C1 segment of cervical spinal cord (tissue), 14 donors: ENCODE measurements around the gene NME7.
"Not testable (repeated sequence)": the region's sequence is repeated elsewhere in the genome, so short reads cannot be mapped to it uniquely, and the experiment has no call there.

ENCODE experiments used
- DNase-seq, 14 donors: peaks; one replicate each; lab custom pipeline; 2025; lab: John Stamatoyannopoulos, UW

NME7 gene

DNA sequence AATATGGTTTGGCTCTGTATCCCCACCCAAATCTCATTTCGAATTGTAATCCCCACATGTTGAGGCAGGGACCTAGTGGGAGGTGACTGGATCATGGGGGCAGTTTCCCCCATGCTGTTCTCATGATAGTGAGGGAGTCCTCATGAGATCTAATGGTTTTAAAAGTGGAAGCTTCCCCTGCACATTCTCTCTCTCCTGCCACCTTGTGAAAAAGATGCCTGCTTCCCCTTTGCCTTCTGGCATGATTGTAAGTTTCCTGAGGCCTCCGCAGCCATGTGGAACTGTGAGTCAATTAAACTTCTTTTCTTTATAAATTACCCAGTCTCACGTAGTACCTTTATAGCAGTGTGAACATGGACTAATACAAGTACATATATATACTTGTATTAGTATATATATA, 25.5 kb downstream of the NME7 start:
- DNase-seq = not testable (repeated sequence)

DNA sequence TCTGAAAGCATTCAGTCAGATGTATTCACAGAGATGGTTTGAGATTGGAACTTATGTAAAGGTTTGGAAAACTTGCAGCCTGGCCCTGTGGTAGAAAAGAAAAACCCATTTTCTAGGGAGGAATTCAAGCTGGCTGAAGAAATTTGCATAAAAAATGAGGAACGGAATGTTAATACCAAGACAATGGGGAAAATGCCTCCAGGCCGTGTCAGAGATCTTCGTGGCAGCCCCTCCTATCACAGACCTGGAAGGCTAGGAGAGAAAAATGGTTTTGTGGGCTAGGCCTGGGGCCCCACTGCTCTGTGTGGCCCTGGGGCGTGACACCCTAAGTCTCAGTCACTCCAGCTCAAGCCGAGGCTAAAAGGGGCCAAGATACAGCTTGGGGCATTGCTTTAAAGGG, 26.7 kb downstream of the NME7 start:
- DNase-seq = no peak

DNA sequence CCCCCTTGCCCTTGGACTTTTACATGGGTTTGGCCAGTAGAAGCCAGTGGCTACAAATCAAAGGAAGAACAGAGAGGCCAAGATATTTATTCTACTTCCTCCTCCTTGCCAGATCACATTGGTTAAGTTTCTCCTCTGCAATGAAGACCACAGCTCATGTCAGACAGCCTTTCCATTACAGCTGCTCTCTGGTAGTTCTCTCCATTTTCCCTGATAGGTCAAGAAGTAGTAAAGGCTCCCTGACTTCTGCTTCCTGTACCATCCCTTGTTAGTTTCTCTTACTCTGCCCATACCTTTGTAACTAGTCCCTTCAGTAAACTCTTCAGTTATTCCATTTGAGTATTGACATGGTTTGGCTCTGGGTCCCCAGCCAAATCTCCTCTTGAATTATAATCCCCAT, 27.8 kb downstream of the NME7 start:
- no peak for DNase-seq

DNA sequence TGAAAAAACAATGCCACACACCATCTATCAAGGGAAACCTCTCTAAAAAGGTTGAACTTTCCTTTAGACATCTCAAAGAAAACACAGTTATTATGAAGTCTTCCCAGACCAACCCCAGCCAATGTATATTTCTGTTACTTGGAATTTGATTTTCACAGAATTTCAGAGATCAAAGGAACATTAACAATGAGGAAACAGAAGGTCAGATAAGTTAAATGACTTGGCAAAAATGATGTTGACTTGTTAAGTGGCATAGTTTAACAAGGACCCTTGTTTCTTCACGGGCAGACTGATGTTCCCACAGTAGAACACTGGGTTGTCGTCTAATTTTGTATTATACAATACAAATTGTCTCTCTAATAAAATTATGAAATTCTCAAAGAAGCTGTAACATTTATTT, 29.0 kb downstream of the NME7 start:
- no peak for DNase-seq

DNA sequence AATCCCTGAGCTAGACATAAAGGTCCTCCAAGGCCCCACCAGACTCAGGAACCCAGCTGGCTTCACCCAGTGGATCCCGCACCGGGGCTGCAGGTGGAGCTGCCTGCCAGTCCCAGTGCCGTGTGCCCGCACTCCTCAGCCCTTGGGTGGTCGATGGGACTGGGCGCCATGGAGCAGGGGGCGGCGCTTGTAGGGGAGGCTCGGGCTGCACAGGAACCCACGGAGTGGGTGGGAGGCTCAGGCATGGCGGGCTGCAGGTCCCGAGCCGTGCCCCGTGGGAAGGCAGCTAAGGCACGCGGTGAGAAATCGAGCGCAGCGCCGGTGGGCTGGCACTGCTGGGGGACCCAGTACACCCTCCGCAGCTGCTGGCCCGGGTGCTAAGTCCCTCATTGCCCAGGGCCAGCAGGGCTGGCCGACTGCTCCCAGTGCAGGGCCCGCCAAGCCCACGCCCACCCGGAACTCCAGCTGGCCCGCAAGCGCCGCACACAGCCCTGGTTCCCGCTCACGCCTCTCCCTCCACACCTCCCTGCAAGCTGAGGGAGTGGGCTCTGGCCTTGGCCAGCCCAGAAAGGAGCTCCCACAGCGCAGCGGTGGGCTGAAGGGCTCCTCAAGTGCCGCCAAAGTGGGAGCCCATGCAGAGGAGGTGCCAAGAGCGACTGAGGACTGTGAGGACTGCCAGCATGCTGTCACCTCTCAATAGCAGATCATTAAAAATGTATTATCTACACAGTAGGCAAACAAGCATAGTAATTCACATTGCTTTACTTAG, 30.5 kb downstream of the NME7 start:
- not testable (repeated sequence) for DNase-seq

DNA sequence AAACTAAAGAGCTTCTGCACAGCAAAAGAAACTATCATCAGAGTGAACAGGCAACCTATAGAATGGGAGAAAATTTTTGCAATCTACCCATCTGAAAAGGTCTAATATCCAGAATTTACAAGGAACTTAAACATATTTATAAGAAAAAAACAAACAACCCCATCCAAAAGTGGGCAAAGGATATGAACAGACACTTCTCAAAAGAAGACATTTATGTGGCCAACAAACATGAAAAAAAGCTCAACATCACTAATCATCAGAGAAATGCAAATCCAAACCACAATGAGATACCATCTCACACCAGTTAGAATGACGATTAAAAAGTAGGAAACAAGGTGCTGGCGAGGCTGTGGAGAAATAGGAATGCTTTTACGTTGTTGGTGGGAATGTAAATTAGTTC, 32.9 kb downstream of the NME7 start:
- DNase-seq = not testable (repeated sequence)

DNA sequence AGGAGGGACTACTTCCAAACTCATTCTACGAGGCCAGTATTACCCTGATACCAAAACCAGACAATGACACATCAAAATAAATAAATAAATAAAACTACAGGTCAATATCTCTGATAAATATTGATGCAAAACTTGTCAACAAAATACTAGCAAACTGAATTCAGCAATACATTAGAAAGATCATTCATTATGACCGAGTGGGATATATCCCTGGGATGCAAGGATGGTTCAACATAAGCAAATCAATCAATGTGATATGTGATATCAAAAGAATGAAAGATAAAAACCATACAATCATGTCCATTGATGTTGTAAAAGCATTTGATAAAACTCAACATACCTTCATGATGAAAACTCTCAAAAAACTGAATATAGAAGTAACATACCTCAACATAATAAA, 36.7 kb downstream of the NME7 start:
- no peak for DNase-seq

DNA sequence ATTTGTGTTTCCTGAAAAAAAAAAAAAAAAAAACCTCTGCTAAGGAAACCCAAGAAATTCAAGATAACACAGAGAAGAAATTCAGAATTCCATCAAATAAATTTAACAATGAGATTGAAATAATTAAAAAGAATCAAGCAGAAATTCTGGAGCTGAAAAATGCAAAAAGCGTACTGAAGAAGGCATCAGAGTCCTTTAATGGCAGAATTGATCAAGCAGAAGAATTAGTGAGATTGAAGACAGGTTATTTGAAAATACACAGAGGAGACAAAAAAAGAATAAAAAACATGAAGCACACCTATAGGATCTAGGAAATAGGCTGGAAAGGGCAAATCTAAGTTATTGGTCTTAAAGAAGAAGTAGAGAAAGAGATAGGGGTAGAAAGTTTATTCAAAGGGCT, 38.2 kb downstream of the NME7 start:
- no peak for DNase-seq

DNA sequence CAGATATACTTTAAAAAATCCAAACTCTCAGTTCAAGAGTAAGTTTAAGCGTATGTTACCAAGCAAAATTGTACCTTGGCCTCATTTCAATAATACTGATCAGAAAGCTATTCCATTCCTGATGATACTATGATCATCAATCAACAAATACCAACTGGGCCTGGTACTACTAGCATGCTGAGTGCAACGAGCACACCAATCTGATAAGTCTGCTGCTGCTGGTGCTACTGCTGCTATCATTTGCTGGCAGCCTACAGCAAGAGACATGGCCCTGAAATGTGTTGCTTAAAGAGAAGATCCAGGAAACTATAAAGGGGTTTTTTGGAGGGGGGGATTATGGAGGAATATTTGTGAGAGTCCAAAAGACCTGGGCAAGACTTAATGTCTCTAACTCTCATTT, 39.7 kb downstream of the NME7 start:
- DNase-seq = no peak

DNA sequence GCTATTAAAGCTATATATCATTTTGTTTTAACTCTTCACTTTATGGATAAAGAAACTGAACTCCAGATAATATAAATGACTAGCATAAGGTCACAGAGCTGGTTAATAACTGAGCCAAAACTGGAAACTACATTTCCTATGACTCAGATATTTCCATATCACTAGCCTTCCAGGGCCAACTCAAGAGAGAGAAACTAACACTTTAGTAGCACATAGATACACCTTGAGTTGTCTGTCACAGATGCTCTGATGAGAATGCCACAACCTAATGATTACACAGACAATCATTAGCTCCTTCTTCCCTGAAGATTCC, 40.7 kb downstream of the NME7 start:
- DNase-seq = no peak

DNA sequence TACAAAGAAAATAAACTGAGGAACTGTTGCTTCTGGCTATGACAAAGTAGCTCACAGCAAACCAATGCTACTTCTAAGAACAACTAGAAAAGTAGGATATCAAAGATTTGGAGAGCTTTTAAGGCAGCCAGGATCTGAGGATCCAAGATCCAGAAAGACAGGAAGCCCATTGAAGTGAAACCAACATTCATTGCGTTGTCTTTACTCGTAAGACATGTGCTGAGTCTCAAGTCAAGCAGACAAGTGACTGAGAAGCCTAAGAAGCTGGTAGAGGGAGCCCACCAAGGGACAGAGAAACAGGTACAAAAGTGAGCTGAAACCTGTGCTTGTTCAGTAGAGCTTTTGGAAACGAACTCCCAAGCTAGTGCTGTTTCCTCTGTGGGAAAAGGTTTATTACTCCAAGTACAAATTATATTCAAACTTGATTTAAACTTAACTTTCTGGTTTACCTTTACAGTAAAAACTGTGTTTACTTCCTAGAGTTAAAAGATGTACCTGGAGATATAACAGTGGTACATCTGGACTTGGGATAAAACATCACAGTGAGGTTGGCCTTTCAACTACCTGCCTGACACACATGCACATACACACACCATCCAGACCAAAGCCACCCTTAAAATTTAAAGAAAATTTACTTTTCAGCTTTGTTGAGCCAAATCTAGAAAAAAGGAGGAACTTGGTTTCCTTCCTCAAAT, 41.2 kb downstream of the NME7 start:
- DNase-seq = no peak

DNA sequence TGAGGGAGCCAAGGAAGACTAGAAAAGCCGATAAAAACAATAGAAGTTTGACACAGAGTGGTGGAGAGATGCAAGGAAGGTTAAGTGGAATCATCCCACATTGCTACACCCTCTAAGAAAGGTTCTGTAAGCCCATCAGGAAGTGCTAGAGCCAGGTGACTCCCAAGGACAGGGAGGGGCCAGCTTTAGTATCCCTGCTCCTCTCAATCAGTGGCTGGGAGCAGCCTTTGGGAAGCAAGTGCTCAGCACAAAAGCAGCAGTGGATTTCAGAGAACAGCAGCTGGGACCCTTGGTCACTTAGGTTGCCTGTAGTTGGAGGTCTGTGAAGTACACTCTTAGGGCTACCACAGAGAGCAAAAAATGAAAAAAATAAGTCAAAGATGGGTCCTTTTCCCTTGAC, 42.5 kb downstream of the NME7 start:
- no peak for DNase-seq

DNA sequence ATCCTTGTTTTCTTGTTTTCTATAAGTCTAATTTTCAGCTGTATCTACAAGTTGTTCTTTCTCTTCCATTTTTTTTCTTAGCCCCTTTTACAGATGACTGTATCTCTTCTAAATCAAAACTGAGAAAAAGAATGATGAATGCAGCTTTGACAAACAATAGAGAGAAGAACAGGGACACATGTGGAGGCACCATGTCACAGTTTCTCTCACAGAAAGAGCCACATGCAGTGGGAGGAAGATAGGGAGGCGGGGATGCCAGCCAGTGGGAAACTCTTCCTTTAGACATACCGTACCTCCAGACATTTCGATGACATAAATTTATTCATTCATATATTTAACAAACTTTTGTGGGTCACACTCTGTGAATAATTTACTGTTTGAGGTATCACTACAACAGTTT, 45.5 kb downstream of the NME7 start:
- no peak for DNase-seq

DNA sequence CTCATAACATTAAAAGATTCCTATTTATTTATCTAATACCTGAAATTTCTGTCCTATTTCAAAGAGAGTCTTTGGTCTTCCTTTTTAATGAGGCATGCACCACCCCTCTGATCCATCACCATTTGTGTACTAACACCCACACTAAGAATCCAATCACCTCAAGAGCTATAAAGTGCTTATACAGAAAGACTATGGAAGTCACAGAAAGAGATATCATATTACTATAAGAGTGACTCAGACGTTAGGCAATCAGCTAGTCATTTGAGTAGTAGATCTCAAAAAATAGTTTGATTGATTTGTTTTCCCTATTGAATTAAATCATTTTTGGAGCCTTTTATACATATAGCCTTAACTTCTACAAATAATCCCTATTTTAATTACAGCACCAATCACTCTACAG, 46.1 kb downstream of the NME7 start:
- no peak for DNase-seq

DNA sequence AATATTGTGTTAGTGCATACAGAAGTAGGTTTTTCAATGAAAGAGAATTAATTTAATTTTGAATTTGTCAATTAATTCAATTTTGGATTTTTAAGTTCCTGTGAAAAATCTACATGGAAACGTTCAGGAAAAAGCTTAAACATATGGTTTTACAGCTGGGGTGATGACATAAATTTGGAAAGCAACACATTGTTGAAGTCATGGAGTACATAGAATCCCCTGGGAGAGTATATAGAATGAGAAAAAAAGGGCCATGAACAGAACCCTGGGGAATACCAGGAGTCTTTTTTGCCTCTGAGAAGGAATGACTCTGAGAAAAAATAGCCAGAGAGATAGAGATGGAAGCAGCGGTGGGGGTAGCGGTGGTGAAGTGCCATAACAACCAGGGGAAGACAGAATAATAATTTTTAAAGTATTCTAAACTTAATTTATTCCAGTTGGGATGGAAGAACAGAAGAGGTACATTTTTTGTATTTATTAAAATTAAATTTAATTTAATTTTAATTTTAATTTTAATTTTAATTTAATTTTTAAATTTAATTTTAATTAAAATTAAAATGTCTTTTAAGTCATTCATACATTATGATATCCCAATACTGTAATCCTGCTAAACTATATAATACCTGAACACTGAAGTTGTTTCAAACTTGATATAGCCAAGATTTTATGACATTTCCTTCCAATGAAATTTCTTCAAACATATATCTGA, 48.9 kb downstream of the NME7 start:
- DNase-seq = no peak

DNA sequence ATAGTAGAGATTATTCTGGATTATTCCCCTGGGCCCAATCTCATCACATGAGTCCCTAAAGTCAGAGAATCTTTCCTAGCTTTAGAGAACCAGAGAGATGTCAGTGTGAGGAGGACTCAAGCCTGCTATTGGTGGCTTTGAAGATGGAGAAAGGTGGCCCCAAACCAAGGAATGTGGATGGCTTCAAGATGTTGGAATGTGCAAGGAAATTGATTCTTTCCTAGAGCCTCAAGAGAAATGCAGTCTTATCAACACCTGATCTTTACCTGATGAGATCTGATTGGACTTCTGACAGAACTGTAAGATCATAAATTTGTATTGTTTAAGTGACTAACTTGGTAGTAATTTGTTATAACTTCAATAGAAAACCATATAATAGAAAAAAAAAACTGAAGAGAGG, 51.0 kb downstream of the NME7 start:
- no peak for DNase-seq

DNA sequence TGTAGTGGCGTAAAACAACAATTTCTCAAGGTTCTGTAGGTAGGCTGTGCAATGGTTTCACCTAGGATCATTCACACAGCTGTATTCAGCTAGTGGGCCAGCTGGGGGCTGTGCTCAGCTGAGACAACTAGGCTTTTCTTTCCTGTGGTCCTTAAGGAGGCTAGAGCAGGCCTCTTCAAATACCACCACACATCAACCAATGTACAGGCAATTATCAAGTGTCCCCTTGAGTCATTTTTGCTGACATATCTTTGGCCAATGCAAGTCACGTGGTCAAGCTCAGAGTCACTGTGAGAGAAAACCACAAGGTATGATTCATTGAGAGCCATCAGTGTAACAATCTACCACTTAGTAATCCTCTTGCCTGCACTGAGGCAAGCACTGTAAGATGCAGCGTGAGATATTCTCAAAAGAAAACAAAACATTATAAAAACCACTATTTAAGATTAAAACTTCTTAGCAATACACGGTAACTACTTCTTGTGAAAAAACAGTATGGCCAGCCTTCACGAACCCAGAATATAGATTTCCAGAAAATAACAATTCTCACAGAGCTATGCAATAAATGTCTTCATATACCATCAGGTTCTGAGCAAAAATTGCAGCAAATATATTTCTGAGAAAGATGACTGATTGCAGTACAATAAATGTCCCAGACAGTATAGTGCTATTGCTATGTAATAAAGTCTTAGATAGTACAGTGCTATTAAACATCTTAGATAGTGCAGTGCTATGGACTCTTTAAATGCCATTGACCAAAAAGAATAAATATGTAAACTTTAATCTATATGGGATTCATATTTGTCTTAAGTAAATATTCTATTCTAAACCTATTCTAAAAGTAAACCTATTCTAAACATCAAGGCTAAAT, 55.3 kb downstream of the NME7 start:
- DNase-seq = no peak

DNA sequence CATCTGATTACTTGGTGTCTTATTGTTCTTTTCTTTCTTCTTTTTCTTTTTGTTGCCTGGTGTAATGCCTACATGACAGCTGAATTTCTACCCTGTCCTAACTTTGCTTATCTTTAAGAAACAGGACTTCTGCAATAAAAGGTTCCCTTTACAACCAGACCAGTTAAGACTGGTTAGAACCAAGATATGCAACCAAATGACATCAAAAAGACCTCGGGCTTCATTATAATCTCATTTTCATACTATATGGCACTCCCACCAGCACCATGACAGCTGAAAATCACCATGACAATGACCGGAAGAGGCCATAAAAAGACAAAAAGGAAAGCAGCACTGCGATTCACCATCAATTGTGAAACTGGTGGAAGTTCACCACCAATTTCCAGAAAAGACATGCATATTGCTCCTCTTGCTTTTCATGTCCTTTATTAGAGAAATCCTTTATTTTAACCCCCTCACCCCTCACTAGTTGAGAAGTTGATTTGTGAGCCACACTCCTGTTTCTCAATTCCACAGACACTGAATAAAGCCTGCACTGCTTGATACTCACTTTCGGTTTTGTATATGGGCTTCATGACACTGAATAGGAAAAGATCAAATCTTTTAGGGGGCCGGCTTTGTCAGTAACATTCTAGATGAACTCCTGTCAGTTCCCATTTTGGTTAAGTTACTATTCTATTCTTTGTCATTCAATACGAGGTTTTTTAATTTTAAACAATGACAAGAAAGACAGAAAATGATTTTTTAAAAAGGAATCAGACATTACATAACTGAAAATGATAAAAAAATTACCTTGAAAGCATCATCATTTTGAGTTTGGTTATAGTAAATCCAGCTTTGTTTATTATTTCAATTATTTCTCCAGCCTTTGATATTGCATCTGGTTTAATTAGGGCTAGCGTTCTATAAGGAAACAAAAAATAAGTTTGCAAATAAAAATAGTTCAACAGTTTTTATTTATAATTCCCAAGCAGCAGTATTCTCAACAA, 58.1 kb downstream of the NME7 start:
- no peak for DNase-seq

DNA sequence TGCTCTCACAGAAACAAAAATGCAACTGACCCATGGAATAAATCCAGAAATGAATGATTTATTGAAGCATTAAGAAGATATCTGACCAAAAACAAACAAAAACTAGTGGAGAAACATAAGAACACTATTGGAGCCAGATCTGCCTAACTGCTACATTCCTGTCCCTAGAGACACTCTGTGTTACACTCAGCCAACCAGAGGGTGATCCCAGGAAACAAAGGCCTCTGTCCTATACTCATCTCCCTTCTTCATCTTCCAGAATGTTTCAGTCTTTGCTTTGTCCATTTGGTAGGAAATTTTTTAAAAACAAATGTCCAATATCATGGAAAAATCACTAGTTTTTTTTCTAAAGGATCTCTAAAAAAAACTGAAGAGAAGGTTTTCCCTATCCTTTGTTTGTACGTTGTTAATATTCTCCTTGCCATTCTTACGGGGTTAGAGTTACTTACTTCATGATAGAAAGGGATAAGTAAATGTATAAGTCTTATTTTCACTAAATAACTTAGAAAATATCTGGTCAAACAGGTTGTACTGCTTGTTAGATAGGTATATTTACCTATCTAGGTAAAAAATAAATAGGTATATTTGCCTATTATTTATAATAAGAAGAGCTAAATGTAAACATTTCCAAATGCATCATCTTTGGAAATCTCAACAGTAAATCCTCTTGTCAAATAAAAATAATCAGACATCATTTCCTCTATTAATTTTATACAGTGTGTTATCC, 59.1 kb downstream of the NME7 start:
- DNase-seq = no peak

DNA sequence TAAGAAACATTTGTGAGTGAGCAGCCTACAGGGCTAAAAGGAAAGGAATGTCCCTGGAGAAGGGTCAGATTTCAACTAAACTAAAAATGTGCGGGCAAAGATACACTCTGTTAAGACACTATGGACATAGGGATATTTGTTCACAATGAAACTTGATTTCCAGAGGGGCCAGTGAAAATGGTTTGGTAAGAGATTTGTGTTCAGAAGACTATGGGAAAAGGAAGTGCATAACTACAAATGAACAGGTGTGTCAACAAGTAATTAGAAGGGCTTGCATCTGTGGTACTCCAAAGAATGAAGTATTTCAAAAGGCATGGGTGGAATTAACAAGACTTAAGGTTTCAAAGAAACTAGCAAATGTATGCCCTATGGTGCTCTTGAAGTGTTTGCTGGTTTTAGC, 60.4 kb downstream of the NME7 start:
- no peak for DNase-seq
